HepG2 (cell line): Measurements from ENCODE around the gene PCNA. TPM values are rescaled to one million over a fixed set of nuclear protein-coding genes. Genes with fewer than 3 reads are reported as not detected.

Source experiments
- ATAC-seq: fragments of 200-7000 bp; cut with Tn5 transposase; 3 replicates; pipeline ENCODE4 v1.9.1; 2020; ENCODE audit warnings: mild to moderate bottlenecking, moderate library complexity
- BruUV-seq: library from RNA; stranded (reverse); fragments of 400-500 nt; replicated peaks from 2 replicates; lab custom pipeline; 2021; lab: Mats Ljungman, UMichigan
- CTCF ChIA-PET: fragments of 300-600 bp; formaldehyde crosslinking; extraction: SDS; loops from one replicate; lab custom pipeline; 2021; ENCODE audit warnings: low total read pairs, inconsistent platforms, low intra/inter-chr PET ratio; lab: Yijun Ruan, JAX
- POLR2A ChIA-PET: fragments of 350-600 bp; sonication (Branson Sonifier 250); formaldehyde crosslinking; loops from one replicate; lab custom pipeline; 2020; ENCODE audit warnings: antibody characterized with exemption, inconsistent platforms; lab: Yijun Ruan, JAX
- DNase-seq: peaks from one replicate; pipeline ENCODE4 v3.0.0-alpha.2; 2015; ENCODE audit warnings: low spot score
- FAIRE-seq: peaks from 3 replicates; lab custom pipeline; 2011; peaks lifted over from hg19 to GRCh38; lab: Jason Lieb, UNC
- H2AFZ ChIP-seq: one replicate; pipeline ENCODE4 v1.6.1; 2011; ENCODE audit warnings: low read length, inconsistent platforms
- H3K27ac ChIP-seq: fragments of 300-600 bp; 3 replicates; pipeline ENCODE4 v1.8.0; 2011; ENCODE audit warnings: mixed run types, mild to moderate bottlenecking, mixed read lengths, low read length, inconsistent platforms; ENCODE audit not compliant: insufficient read depth; ENCODE audit errors: extremely low read length
- H3K27me3 ChIP-seq, 2 experiments: fragments of 200-600 bp in 1 of 2; 2 replicates in 1 of 2; 3 replicates in 1 of 2; pipeline versions ENCODE4 v1.6.0 to v1.8.0; 2011; ENCODE audit warnings: low read length in 2 of 2, mild to moderate bottlenecking in 2 of 2, moderate library complexity in 2 of 2, inconsistent platforms in 1 of 2; ENCODE audit not compliant: insufficient read depth in 2 of 2, control insufficient read depth in 1 of 2
- H3K36me3 ChIP-seq, 2 experiments: fragments of 200-600 bp in 1 of 2; replicated peaks in 1 of 2; 2 replicates in 1 of 2; 3 replicates in 1 of 2; pipeline versions ENCODE4 v1.5.1 to v1.8.0; 2011; ENCODE audit warnings: low read length in 2 of 2, inconsistent platforms in 1 of 2; ENCODE audit not compliant: insufficient read depth in 2 of 2, control insufficient read depth in 1 of 2
- H3K4me1 ChIP-seq: 2 replicates; pipeline ENCODE4 v1.5.1; 2012; ENCODE audit warnings: low read length, inconsistent platforms; ENCODE audit not compliant: insufficient read depth
- H3K4me2 ChIP-seq: 2 replicates; pipeline ENCODE4 v1.6.0; 2011; ENCODE audit warnings: low read depth, low read length, inconsistent platforms
- H3K4me3 ChIP-seq, 3 experiments: fragments of 200-600 bp in 1 of 3; sonication (generic), shearing (Covaris generic) in 1 of 3; replicated peaks in 1 of 3; 2 replicates each; pipeline ENCODE4 v1.5.1; 2011 to 2016; ENCODE audit warnings: low read length in 3 of 3, inconsistent platforms in 2 of 3, low read depth in 2 of 3, mild to moderate bottlenecking in 2 of 3, control low read depth in 1 of 3, mixed read lengths in 1 of 3; ENCODE audit not compliant: insufficient read depth in 1 of 3
- H3K79me2 ChIP-seq: one replicate; pipeline ENCODE4 v1.6.1; 2011; ENCODE audit warnings: low read length, inconsistent platforms; ENCODE audit not compliant: insufficient read depth
- H3K9ac ChIP-seq: 2 replicates; pipeline ENCODE4 v1.6.0; 2011; ENCODE audit warnings: mild to moderate bottlenecking, low read depth, low read length, inconsistent platforms; ENCODE audit not compliant: insufficient read depth
- H3K9me3 ChIP-seq: 2 replicates; pipeline ENCODE4 v1.5.1; 2012; ENCODE audit warnings: mild to moderate bottlenecking, low read length
- H4K20me1 ChIP-seq: 2 replicates; pipeline ENCODE4 v1.6.0; 2011; ENCODE audit warnings: inconsistent platforms, mild to moderate bottlenecking, low read length, moderate library complexity; ENCODE audit not compliant: insufficient read depth
- ELK4 ChIP-seq: sonication (generic); formaldehyde crosslinking; IDR thresholded peaks from 2 replicates; pipeline ENCODE4 v1.9.0; 2021; ENCODE audit warnings: missing genetic modification reagents, borderline replicate concordance
- HNRNPK ChIP-seq: fragments of 200-400 bp; formaldehyde crosslinking; IDR thresholded peaks from 2 replicates; pipeline ENCODE4 v1.6.1; 2018; ENCODE audit warnings: low read length, low read depth, moderate library complexity, mild to moderate bottlenecking; ENCODE audit not compliant: poor library complexity, severe bottlenecking
- NKX3-1 ChIP-seq: sonication (generic); formaldehyde crosslinking; IDR thresholded peaks from 2 replicates; pipeline ENCODE4 v1.5.0; 2020; ENCODE audit warnings: missing genetic modification reagents
- RCOR2 ChIP-seq: IDR thresholded peaks from 2 replicates; pipeline ENCODE4 v1.6.1; 2016; ENCODE audit warnings: missing biosample characterization, missing genetic modification reagents
- SIN3A ChIP-seq: IDR thresholded peaks from 2 replicates; pipeline ENCODE4 v1.6.1; 2011; ENCODE audit warnings: low read depth, mild to moderate bottlenecking, control low read depth, low read length, borderline replicate concordance
- TP53 ChIP-seq: sonication (generic); formaldehyde crosslinking; conservative IDR thresholded peaks from 2 replicates; pipeline ENCODE4 v1.4.0; 2020; ENCODE audit warnings: missing genetic modification reagents
- ZFP36L1 ChIP-seq: sonication (generic); formaldehyde crosslinking; IDR thresholded peaks from 2 replicates; pipeline ENCODE4 v1.8.0; 2022; ENCODE audit warnings: mild to moderate bottlenecking, missing genetic modification reagents, moderate library complexity
- ZNF12 ChIP-seq: sonication (generic); formaldehyde crosslinking; IDR thresholded peaks from 2 replicates; pipeline ENCODE4 v1.5.0; 2020; ENCODE audit warnings: missing genetic modification reagents
- ZNF256 ChIP-seq: sonication (generic); formaldehyde crosslinking; conservative IDR thresholded peaks from 2 replicates; pipeline ENCODE4 v1.4.0; 2020; ENCODE audit warnings: missing genetic modification reagents
- ZNF468 ChIP-seq: sonication (generic); formaldehyde crosslinking; IDR thresholded peaks from 2 replicates; pipeline ENCODE4 v1.8.0; 2022; ENCODE audit warnings: mild to moderate bottlenecking, moderate library complexity, missing genetic modification reagents
- ZNF674 ChIP-seq: sonication (generic); formaldehyde crosslinking; IDR thresholded peaks from 2 replicates; pipeline ENCODE4 v1.5.0; 2020; ENCODE audit warnings: low read depth, mild to moderate bottlenecking, missing genetic modification reagents
- ZNF761 ChIP-seq: sonication (generic); formaldehyde crosslinking; conservative IDR thresholded peaks from 2 replicates; pipeline ENCODE4 v1.4.0; 2020; ENCODE audit warnings: mild to moderate bottlenecking, missing genetic modification reagents
- WGBS: methylation state at CpG from one replicate; pipeline ENCODE4 v1.1.6; 2017; ENCODE audit warnings: low lambda C conversion rate; 5-methylcytosine and 5-hydroxymethylcytosine counted together
- in situ Hi-C: cut with HindIII; loops from 2 replicates; pipeline ENCODE4 v1.10.0; 2017; ENCODE audit warnings: low pct_unique_long_range_greater_than_20kb; ENCODE audit not compliant: extremely low pct_ligation_motif_present
- intact Hi-C: fragments of 100-400 bp; cut with micrococcal nuclease; formaldehyde crosslinking; loops from one replicate; pipeline ENCODE4 v1.10.0; 2022; ENCODE audit not compliant: unreplicated experiment
- polyA plus RNA-seq, 8 experiments: library from polyadenylated mRNA; depleted of rRNA in 3 of 8; stranded (reverse) in 7 of 8; unstranded in 1 of 8; fragments of >200 nt; fragmentation: Illumina TruSeq in 4 of 8; extraction: Trizol in 4 of 8; gene quantifications; 2 replicates each; pipeline versions ENCODE4 v1.2.1 to v1.2.3, GENCODE V29; 2011 to 2016; ENCODE audit warnings: low read depth in 4 of 8, missing spikeins in 1 of 8, mixed read lengths in 1 of 8; ENCODE audit not compliant: insufficient read depth in 1 of 8
- total RNA-seq, 5 experiments: library from RNA; depleted of rRNA; stranded (reverse); fragments of >200 nt; fragmentation: Illumina TruSeq; extraction: Trizol; gene quantifications; 2 replicates each; pipeline ENCODE4 v1.2.3, GENCODE V29; 2016; ENCODE audit warnings: low read depth in 1 of 5
- TF ChIP-seq, protein P1 (sequence below): sonication (generic); formaldehyde crosslinking; IDR thresholded peaks from 2 replicates; pipeline ENCODE4 v1.4.0; 2020; ENCODE audit warnings: missing genetic modification reagents
- TF ChIP-seq, protein P2 (sequence below): sonication (generic); formaldehyde crosslinking; IDR thresholded peaks from 2 replicates; pipeline ENCODE4 v1.4.0; 2020; ENCODE audit warnings: missing genetic modification reagents
- TF ChIP-seq, protein P3 (sequence below): sonication (generic); formaldehyde crosslinking; IDR thresholded peaks from 2 replicates; pipeline ENCODE4 v1.4.0; 2020; ENCODE audit warnings: missing genetic modification reagents
- TF ChIP-seq, protein P4 (sequence below): sonication (generic); formaldehyde crosslinking; IDR thresholded peaks from 2 replicates; pipeline ENCODE4 v1.4.0; 2020; ENCODE audit warnings: mild to moderate bottlenecking, missing genetic modification reagents

Gene PCNA
- total and polyA plus RNA-seq, 2 of the 13 experiments (the other 11 are each of a cell fraction or from before 2014, with no cell fraction given): 229 to 655 TPM

DNA sequence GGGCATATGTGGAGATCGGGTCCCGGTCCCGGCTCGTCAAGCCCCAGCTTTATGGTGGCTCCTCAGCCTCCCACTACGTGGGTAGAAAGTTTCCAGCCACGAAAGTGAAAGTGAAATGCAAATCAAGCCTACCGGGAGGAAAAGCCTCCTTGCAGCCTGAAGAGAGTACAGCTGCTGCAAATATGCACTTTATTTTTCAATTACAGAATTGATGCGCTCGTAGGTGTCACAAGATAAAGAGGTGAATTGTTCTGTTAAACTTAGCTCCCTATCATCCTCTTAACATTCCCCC, 373 bp upstream of the PCNA start (continued):
- TF ChIP-seq, protein P1, sequence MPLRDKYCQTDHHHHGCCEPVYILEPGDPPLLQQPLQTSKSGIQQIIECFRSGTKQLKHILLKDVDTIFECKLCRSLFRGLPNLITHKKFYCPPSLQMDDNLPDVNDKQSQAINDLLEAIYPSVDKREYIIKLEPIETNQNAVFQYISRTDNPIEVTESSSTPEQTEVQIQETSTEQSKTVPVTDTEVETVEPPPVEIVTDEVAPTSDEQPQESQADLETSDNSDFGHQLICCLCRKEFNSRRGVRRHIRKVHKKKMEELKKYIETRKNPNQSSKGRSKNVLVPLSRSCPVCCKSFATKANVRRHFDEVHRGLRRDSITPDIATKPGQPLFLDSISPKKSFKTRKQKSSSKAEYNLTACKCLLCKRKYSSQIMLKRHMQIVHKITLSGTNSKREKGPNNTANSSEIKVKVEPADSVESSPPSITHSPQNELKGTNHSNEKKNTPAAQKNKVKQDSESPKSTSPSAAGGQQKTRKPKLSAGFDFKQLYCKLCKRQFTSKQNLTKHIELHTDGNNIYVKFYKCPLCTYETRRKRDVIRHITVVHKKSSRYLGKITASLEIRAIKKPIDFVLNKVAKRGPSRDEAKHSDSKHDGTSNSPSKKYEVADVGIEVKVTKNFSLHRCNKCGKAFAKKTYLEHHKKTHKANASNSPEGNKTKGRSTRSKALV: peak; percentile 84; the same call in 1 of the 2 replicates
- TF ChIP-seq, protein P2, sequence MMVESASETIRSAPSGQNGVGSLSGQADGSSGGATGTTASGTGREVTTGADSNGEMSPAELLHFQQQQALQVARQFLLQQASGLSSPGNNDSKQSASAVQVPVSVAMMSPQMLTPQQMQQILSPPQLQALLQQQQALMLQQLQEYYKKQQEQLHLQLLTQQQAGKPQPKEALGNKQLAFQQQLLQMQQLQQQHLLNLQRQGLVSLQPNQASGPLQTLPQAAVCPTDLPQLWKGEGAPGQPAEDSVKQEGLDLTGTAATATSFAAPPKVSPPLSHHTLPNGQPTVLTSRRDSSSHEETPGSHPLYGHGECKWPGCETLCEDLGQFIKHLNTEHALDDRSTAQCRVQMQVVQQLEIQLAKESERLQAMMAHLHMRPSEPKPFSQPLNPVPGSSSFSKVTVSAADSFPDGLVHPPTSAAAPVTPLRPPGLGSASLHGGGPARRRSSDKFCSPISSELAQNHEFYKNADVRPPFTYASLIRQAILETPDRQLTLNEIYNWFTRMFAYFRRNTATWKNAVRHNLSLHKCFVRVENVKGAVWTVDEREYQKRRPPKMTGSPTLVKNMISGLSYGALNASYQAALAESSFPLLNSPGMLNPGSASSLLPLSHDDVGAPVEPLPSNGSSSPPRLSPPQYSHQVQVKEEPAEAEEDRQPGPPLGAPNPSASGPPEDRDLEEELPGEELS (CRISPR knock-in tag): 0 out of 2 replicates have a peak, but pooled peaks have one; percentile 8
- TF ChIP-seq ZNF12 (CRISPR knock-in tag): no peak
- TF ChIP-seq ZNF674 (CRISPR knock-in tag): no peak

DNA sequence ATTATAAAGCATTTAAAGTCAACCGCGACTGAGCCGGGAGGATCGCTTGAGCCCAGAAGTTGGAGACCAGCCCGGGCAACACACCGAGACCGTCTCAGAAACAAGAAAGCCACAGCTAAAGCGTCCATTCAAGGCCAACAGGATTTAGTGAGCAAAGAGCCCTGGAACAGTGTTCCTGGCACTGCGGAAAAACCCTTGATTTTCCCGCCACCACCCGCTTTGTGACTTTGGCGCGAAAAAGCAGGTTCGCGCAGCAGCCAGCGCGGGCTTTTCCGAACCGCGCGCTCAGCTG, 669 bp downstream of the PCNA start:
- POLR2A ChIA-PET: interaction anchor here (0.9 to 3.0 kb wide), 21 partner anchors 8 to 360 kb away, joined by 3 to 15 read pairs (median 6); no protein-coding TSS in a partner anchor
- in situ Hi-C loops (no loop called here), intact Hi-C loops (no loop called here)
- Histone ChIP-seq H3K27ac (peak overlapping the region; percentile 86), H3K27me3 (no peaks in the 10 kb centered on the region; a peak in 1 of 5 replicates), H3K9ac (peak overlapping the region; percentile 85), H3K4me1 (peaks cover 56% of the 10 kb centered on the region), H3K79me2 (peaks cover 41% of the 10 kb centered on the region), H3K4me3 (peak overlapping the region; percentile 74 to 92 (median 82)), H3K9me3 (no peaks in the 10 kb centered on the region), H3K4me2 (peak overlapping the region; percentile 98), H2AFZ (no peak overlapping the region), H4K20me1 (peaks cover 19% of the 10 kb centered on the region), H3K36me3 (peaks cover 6 to 45% of the 10 kb centered on the region in 2 experiments)
- DNase-seq: no peak
- CTCF ChIA-PET: no interaction called here
- under 1% methylated on average over 18 of the region's 21 CpGs for WGBS
- no peak for ATAC-seq
- BruUV-seq: no TSS peak
- FAIRE-seq: no peak
- TF ChIP-seq ELK4 (CRISPR knock-in tag) (no peak; the same call in 1 of the 2 replicates), ZNF468 (CRISPR knock-in tag) (peak; percentile 100; the same call in 1 of the 2 replicates), ZNF256 (CRISPR knock-in tag) (peak; percentile 97; the same call in 1 of the 2 replicates), ZNF761 (CRISPR knock-in tag) (no peak), HNRNPK (no peak), TP53 (CRISPR knock-in tag) (no peak), SIN3A (peak; percentile 99), RCOR2 (no peak), NKX3-1 (CRISPR knock-in tag) (peak; percentile 99), ZFP36L1 (no peak; the same call in 1 of the 2 replicates)
- TF ChIP-seq, protein P3, sequence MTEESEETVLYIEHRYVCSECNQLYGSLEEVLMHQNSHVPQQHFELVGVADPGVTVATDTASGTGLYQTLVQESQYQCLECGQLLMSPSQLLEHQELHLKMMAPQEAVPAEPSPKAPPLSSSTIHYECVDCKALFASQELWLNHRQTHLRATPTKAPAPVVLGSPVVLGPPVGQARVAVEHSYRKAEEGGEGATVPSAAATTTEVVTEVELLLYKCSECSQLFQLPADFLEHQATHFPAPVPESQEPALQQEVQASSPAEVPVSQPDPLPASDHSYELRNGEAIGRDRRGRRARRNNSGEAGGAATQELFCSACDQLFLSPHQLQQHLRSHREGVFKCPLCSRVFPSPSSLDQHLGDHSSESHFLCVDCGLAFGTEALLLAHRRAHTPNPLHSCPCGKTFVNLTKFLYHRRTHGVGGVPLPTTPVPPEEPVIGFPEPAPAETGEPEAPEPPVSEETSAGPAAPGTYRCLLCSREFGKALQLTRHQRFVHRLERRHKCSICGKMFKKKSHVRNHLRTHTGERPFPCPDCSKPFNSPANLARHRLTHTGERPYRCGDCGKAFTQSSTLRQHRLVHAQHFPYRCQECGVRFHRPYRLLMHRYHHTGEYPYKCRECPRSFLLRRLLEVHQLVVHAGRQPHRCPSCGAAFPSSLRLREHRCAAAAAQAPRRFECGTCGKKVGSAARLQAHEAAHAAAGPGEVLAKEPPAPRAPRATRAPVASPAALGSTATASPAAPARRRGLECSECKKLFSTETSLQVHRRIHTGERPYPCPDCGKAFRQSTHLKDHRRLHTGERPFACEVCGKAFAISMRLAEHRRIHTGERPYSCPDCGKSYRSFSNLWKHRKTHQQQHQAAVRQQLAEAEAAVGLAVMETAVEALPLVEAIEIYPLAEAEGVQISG (CRISPR knock-in tag): no peak; the same call in 1 of the 2 replicates
- TF ChIP-seq, protein P4, sequence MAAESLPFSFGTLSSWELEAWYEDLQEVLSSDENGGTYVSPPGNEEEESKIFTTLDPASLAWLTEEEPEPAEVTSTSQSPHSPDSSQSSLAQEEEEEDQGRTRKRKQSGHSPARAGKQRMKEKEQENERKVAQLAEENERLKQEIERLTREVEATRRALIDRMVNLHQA (CRISPR knock-in tag): peak; percentile 91; the same call in 1 of the 2 replicates
